ENCODE data around the gene EPHA10.
"Not testable (repeated sequence)": the region's sequence is repeated elsewhere in the genome, so short reads cannot be mapped to it uniquely, and the experiment has no call there.

The EPHA10 gene

DNA sequence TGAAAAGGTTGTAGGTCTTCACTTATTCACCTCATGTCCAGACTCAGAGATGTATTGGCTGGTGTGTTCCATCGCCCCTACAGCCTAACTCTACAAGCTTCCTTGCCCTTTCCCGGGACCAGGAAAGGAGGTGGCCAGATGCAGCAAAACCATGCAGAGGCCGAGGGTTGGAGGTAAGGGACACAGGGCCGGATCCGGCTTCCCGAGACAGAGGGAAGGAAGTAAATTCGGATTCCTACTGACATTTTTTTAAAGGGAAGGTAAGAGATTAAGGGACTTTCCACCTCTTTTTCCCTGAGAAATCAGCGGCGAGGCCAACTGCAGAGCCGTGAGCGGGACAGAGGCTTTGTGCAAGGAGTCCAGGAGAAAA lies 12.7 kb downstream of the EPHA10 start:
- Histone ChIP-seq H3K4me1 (ENCODE audit: insufficient read depth, low read length) (no peaks in the 10 kb centered on the region), H3K9me3 (ENCODE audit: insufficient read depth, low read depth, low read length) (no peaks in the 10 kb centered on the region), H3K9ac (ENCODE audit: low read depth, low read length) (no peak overlapping the region), H3K27ac (ENCODE audit: low read depth, low read length) (no peak overlapping the region), H3K27me3 (ENCODE audit: insufficient read depth, low read length) (peaks cover 78% of the 10 kb centered on the region), H3K4me3 (ENCODE audit: low read length) (peak overlapping the region; percentile 50), H3K36me3 (ENCODE audit: insufficient read depth, low read length) (no peaks in the 10 kb centered on the region)
- WGBS, result 30% methylated on average over 11 of the region's 11 CpGs

DNA sequence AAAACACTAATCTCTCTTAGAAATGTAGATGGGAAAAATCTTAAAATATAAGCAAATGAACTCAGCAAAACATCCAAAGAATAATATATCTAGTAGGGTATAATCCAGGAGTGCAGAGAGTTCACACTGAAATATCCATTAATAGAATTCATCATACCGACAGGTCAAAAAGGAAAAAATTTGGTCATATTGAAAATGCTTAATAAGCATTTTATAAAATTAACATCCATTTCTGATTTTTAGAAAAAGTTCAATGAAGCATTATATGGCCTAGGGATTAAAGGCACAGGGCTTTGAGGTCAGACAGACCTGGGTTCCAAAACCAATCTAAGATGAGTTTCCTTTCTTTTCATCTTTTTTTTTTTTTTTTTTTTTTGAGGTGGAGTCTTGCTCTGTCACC lies 16.4 kb downstream of the EPHA10 start:
- H3K27me3 ChIP-seq (ENCODE audit: insufficient read depth, low read length), result peaks cover 47% of the 10 kb centered on the region
- no CpG with 5 or more reads among the region's 1 CpG for WGBS
- peaks cover 2% of the 10 kb centered on the region; the same call in 1 of the 2 replicates for H3K9me3 ChIP-seq (ENCODE audit: insufficient read depth, low read depth, low read length)
- H3K4me3 ChIP-seq (ENCODE audit: low read length), result no peak overlapping the region
- H3K4me1 ChIP-seq (ENCODE audit: insufficient read depth, low read length), result no peaks in the 10 kb centered on the region
- H3K27ac ChIP-seq (ENCODE audit: low read depth, low read length), result no peak overlapping the region
- no peak overlapping the region for H3K9ac ChIP-seq (ENCODE audit: low read depth, low read length)
- no peaks in the 10 kb centered on the region for H3K36me3 ChIP-seq (ENCODE audit: insufficient read depth, low read length)

DNA sequence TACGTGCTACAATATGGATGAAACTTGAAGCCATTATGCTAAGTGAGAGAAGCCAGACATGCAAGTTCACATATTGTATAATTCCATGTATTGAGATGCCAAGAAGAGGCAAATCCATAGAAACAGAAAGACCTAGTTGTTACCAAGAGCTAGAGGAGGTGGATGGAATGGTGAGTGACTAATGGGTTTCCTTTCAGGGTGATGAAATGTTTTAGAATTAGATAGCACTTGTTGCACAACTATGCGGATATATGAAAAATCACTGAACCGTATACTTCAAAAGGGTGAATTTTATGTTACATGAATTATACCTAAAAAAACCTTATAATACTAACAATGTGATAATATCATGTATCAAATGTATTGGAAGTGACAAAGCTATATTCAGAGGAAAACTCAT lies 18.1 kb downstream of the EPHA10 start:
- Histone ChIP-seq H3K4me3 (ENCODE audit: low read length) (no peak overlapping the region), H3K4me1 (ENCODE audit: insufficient read depth, low read length) (peaks cover 1% of the 10 kb centered on the region; the same call in 1 of the 2 replicates), H3K9me3 (ENCODE audit: insufficient read depth, low read depth, low read length) (peaks cover 2% of the 10 kb centered on the region; the same call in 1 of the 2 replicates), H3K36me3 (ENCODE audit: insufficient read depth, low read length) (no peaks in the 10 kb centered on the region), H3K27ac (ENCODE audit: low read depth, low read length) (no peak overlapping the region), H3K9ac (ENCODE audit: low read depth, low read length) (no peak overlapping the region), H3K27me3 (ENCODE audit: insufficient read depth, low read length) (peaks cover 37% of the 10 kb centered on the region)
- 84% methylated on average over 1 of the region's 3 CpGs for WGBS

DNA sequence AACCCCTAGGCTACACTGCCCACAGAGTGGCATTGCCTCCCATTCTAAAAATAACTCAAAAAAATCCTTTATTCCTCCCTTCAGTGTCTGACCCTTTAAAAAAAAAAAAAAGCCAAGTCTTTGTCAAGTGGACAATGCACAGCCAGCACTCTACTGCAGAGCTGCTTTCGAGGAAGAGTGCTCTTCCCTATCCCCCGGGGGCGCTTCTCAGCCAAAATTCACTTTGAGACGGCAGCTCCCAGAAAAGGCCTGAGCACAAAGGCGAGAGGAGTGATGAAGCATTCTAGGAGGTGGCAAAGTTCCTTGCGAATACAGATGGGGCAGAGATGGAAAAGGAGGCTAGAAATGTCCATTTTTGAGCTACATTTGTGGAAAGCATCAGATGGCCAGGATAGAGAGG lies 23.3 kb downstream of the EPHA10 start:
- H3K27ac ChIP-seq (ENCODE audit: low read depth, low read length), result no peak overlapping the region
- no peak overlapping the region for H3K9ac ChIP-seq (ENCODE audit: low read depth, low read length)
- 46% methylated on average over 6 of the region's 6 CpGs for WGBS
- peaks cover 31% of the 10 kb centered on the region for H3K27me3 ChIP-seq (ENCODE audit: insufficient read depth, low read length)
- H3K36me3 ChIP-seq (ENCODE audit: insufficient read depth, low read length), result no peaks in the 10 kb centered on the region
- H3K4me3 ChIP-seq (ENCODE audit: low read length), result no peak overlapping the region
- peaks cover under 1% of the 10 kb centered on the region; the same call in 1 of the 2 replicates for H3K9me3 ChIP-seq (ENCODE audit: insufficient read depth, low read depth, low read length)
- peaks cover 3% of the 10 kb centered on the region; the same call in 1 of the 2 replicates for H3K4me1 ChIP-seq (ENCODE audit: insufficient read depth, low read length)

DNA sequence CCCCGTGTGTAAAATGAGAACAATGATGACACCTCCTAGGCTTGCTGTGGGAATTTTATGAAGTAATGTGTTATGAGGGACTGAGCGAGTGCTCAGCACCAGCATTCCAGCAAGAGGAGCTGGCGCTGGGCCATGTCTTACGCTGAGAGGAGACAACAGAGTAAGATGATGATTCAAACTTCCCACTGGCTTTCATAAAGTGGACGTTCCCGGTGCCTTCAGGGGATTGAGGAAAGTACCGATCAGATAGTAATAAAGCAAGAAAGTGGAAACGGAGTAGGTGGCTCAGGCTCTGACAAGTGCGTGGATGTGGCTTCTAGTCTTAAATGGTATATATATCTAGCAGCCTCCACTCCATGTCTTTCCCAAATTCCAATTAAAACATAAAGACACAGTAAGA lies 23.8 kb downstream of the EPHA10 start:
- peaks cover 3% of the 10 kb centered on the region; the same call in 1 of the 2 replicates for H3K4me1 ChIP-seq (ENCODE audit: insufficient read depth, low read length)
- no peaks in the 10 kb centered on the region for H3K36me3 ChIP-seq (ENCODE audit: insufficient read depth, low read length)
- no peak overlapping the region for H3K4me3 ChIP-seq (ENCODE audit: low read length)
- no peak overlapping the region for H3K9ac ChIP-seq (ENCODE audit: low read depth, low read length)
- no peaks in the 10 kb centered on the region for H3K9me3 ChIP-seq (ENCODE audit: insufficient read depth, low read depth, low read length)
- H3K27ac ChIP-seq (ENCODE audit: low read depth, low read length), result no peak overlapping the region
- peaks cover 31% of the 10 kb centered on the region for H3K27me3 ChIP-seq (ENCODE audit: insufficient read depth, low read length)
- 87% methylated on average over 8 of the region's 9 CpGs for WGBS

DNA sequence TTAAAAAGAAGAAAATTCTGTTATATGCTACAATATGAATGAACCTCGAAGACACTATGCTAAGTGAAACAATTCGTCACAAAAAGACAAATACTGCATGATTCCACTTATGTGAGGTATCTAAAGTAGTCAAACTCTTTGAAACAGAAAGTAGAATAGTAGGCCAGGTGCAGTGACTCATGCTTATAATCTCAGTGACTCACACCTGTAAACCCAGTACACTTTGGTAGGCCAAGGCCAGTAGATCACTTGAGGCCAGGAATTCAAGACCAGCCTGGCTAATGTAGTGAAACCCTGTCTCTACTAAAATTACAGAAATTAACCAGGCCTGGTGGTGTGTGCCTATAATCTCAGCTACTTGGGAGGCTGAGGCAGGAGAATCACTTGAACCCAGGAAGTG lies 25.7 kb downstream of the EPHA10 start:
- peaks cover 40% of the 10 kb centered on the region for H3K27me3 ChIP-seq (ENCODE audit: insufficient read depth, low read length)
- no peak overlapping the region for H3K9ac ChIP-seq (ENCODE audit: low read depth, low read length)
- no peak overlapping the region for H3K27ac ChIP-seq (ENCODE audit: low read depth, low read length)
- 86% methylated on average over 2 of the region's 2 CpGs for WGBS
- H3K4me3 ChIP-seq (ENCODE audit: low read length), result no peak overlapping the region
- peaks cover 3% of the 10 kb centered on the region; the same call in 1 of the 2 replicates for H3K4me1 ChIP-seq (ENCODE audit: insufficient read depth, low read length)
- H3K9me3 ChIP-seq (ENCODE audit: insufficient read depth, low read depth, low read length), result no peaks in the 10 kb centered on the region
- no peaks in the 10 kb centered on the region for H3K36me3 ChIP-seq (ENCODE audit: insufficient read depth, low read length)

DNA sequence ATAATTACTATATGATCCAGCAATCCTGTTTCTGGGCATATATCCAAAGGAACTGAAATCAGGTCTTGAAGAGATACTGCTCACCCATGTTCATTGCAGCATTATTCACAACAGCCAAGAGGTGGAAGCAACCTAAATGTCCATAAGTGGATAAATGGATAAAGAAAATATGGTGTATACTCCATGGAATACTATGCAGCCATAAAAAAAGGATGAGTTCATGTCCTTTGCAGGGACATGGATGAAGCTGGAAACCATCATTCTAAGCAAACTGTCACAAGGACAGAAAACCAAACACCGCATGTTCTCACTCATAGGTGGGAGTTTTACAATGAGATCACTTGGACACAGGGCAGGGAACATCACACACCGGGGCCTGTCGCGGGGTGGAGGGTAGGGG lies 26.3 kb downstream of the EPHA10 start:
- not testable (repeated sequence) for H3K36me3 ChIP-seq (ENCODE audit: insufficient read depth, low read length); H3K4me3 ChIP-seq (ENCODE audit: low read length); H3K4me1 ChIP-seq (ENCODE audit: insufficient read depth, low read length); H3K27ac ChIP-seq (ENCODE audit: low read depth, low read length); H3K9me3 ChIP-seq (ENCODE audit: insufficient read depth, low read depth, low read length); H3K9ac ChIP-seq (ENCODE audit: low read depth, low read length)
- H3K27me3 ChIP-seq (ENCODE audit: insufficient read depth, low read length), result peaks cover 41% of the 10 kb centered on the region
- 90% methylated on average over 4 of the region's 4 CpGs for WGBS

DNA sequence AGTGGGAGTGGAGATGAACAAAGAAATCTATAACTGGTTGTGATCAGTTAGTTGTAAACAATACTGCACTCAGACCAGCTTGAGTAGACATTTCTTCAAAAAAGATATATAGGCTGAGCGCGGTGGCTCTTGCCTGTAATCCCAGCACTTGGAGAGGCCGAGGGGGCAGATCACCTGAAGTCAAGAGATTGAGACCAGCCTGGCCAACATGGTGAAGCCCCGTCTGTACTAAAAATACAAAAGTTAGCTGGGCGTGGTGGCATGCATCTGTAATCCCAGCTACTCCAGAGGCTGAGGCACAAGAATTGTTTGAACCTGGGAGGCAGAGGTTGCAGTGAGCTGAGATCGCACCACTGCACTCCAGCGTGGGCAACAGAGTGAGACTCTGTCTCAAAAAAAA lies 26.9 kb downstream of the EPHA10 start:
- not testable (repeated sequence) for H3K4me1 ChIP-seq (ENCODE audit: insufficient read depth, low read length); H3K9ac ChIP-seq (ENCODE audit: low read depth, low read length); H3K27ac ChIP-seq (ENCODE audit: low read depth, low read length); H3K36me3 ChIP-seq (ENCODE audit: insufficient read depth, low read length); H3K4me3 ChIP-seq (ENCODE audit: low read length); H3K9me3 ChIP-seq (ENCODE audit: insufficient read depth, low read depth, low read length)
- 88% methylated on average over 7 of the region's 7 CpGs for WGBS
- H3K27me3 ChIP-seq (ENCODE audit: insufficient read depth, low read length), result peaks cover 41% of the 10 kb centered on the region

DNA sequence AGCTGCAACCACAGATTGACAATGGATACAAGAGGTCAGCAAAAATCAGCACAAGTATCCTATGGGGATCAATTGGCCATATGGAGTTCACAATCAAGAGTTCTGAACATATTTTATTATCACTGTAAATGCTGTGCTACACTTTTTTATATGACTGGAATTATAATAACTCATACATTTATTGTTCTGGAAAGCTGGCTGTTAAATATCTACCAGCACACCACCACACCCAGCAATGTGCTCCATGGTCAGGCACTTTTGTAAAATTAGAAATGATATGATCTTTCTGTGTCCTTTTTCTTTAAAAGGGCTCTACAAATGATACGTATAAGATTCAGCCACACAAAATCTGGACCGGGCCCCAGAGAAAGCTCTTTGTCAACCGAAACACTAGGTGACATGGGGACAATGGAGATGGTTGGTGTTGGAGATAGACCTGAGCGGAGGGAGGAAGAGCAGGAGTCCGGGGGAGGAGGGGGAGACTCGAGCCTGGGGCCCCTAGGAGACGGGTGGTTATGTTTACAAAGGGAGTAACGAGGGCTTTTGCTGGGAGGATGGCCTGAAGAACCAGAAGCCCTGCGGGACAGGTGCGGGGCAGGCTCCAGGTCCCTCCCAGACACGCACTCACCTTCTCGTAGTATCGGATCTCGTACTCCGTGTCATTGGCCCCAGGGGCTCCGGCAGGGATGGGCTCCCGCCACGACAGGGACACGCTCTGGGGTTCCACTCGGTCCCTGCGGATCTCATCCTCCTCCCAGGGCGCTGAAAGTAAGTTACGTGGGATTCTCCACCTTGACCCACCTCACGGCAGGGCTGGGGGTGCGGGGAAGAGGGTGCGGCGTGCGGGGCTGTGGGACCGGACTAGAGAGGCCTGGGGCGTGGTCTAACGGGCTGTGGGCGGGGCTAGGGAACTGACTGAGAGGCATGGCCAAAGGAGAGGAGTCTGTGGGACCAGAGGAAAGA lies 30.0 kb downstream of the EPHA10 start:
- 10% methylated on average over 32 of the region's 32 CpGs for WGBS
- no peaks in the 10 kb centered on the region for H3K4me1 ChIP-seq (ENCODE audit: insufficient read depth, low read length)
- H3K27ac ChIP-seq (ENCODE audit: low read depth, low read length), result no peak overlapping the region
- H3K36me3 ChIP-seq (ENCODE audit: insufficient read depth, low read length), result no peaks in the 10 kb centered on the region
- peaks cover 27% of the 10 kb centered on the region for H3K27me3 ChIP-seq (ENCODE audit: insufficient read depth, low read length)
- peak overlapping the region; percentile 82 for H3K4me3 ChIP-seq (ENCODE audit: low read length)
- no peak overlapping the region; the same call in 1 of the 2 replicates for H3K9ac ChIP-seq (ENCODE audit: low read depth, low read length)
- no peaks in the 10 kb centered on the region for H3K9me3 ChIP-seq (ENCODE audit: insufficient read depth, low read depth, low read length)

DNA sequence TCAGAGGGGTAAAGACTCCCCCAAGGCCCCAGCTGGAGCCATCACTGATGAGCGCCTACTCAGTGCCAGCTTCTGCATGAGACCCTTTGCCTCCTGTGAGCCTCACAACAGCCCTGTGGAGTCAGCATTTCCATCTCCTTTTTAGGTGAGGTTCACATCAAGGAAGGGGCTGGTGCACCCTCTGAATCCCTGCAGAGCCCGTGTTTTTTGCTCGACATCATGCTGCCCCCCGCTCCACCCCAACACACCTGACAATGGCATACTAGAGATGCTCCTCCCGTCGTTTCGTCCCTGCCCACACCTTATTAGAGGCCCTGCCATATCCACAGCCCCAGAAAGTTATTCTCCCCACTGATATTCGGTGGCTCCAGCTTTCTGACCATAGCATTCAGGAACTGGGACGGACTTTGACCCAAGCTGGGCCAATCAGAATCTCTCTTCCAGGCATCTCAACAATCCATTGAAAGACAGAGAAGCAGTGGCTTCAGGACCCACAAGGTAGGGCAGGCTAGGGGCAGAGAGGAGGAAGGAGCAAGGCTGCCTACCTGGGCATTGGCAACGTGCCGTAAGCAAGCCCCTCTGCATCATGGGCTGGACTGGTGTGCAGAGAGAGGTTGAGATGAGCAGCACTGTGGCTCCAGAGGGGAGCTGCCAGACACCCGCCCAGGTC lies 32.7 kb downstream of the EPHA10 start:
- H3K4me1 ChIP-seq (ENCODE audit: insufficient read depth, low read length), result no peaks in the 10 kb centered on the region
- H3K27ac ChIP-seq (ENCODE audit: low read depth, low read length), result no peak overlapping the region
- WGBS, result 78% methylated on average over 12 of the region's 12 CpGs

DNA sequence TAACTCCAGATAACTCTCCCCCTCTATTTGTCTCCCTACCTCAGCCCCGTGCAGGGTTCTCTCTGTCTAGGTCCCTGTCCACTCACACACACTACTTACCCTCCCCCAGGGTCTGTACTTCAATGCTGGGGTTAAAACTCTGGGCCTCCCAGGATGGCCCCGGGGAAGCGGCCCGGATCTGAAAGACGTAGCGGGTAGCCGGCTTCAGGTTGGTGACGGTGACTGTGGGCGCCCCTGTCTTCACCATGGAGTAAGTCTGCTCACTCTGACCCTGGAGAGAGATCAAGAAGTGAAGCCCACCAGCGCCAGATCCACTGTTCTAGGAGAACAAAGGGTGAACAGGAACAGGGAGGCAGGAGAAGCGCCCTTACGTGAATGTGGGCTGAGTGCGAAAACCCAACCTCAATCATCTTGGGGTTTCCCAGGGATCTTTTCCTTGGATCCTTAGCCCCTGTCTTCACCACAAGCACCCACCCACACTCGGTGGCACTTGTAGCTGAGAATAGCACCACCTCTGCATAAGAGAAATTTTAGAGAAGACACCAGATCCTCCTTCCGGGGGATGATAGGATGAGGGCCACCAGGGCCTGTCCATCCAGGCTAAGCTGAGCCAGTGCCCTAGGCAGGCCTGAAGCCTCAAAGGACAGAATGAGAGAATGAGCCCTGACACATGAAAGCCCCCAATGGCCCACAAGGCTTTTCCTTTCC lies 33.5 kb downstream of the EPHA10 start:
- no peaks in the 10 kb centered on the region for H3K4me1 ChIP-seq (ENCODE audit: insufficient read depth, low read length)
- H3K36me3 ChIP-seq (ENCODE audit: insufficient read depth, low read length), result no peaks in the 10 kb centered on the region
- 90% methylated on average over 15 of the region's 15 CpGs for WGBS
- no peak overlapping the region for H3K4me3 ChIP-seq (ENCODE audit: low read length)
- H3K9me3 ChIP-seq (ENCODE audit: insufficient read depth, low read depth, low read length), result no peaks in the 10 kb centered on the region
- peaks cover 28% of the 10 kb centered on the region for H3K27me3 ChIP-seq (ENCODE audit: insufficient read depth, low read length)
- no peak overlapping the region for H3K9ac ChIP-seq (ENCODE audit: low read depth, low read length)
- H3K27ac ChIP-seq (ENCODE audit: low read depth, low read length), result no peak overlapping the region

More for the DNA sequence above, 32.7 kb downstream of the EPHA10 start:
- H3K9me3 ChIP-seq (ENCODE audit: insufficient read depth, low read depth, low read length), result no peaks in the 10 kb centered on the region
- no peaks in the 10 kb centered on the region for H3K36me3 ChIP-seq (ENCODE audit: insufficient read depth, low read length)
- H3K27me3 ChIP-seq (ENCODE audit: insufficient read depth, low read length), result peaks cover 32% of the 10 kb centered on the region
- H3K4me3 ChIP-seq (ENCODE audit: low read length), result no peak overlapping the region
- H3K9ac ChIP-seq (ENCODE audit: low read depth, low read length), result no peak overlapping the region
